HL-60/S4 treated with retinoic acid at 250 ng/mL for 4 days and 3 days (cell line): ENCODE results near the gene ADGRV1.
"Not testable (repeated sequence)": the region's sequence is repeated elsewhere in the genome, so short reads cannot be mapped to it uniquely, and the experiment has no call there.

Source experiments
- in situ Hi-C: fragments of 300-500 bp; cut with MboI; formaldehyde crosslinking; loops from 2 replicates; pipeline ENCODE4 v1.7.0; 2022; ENCODE audit warnings: low sequenced_read_pairs

ADGRV1 gene

DNA sequence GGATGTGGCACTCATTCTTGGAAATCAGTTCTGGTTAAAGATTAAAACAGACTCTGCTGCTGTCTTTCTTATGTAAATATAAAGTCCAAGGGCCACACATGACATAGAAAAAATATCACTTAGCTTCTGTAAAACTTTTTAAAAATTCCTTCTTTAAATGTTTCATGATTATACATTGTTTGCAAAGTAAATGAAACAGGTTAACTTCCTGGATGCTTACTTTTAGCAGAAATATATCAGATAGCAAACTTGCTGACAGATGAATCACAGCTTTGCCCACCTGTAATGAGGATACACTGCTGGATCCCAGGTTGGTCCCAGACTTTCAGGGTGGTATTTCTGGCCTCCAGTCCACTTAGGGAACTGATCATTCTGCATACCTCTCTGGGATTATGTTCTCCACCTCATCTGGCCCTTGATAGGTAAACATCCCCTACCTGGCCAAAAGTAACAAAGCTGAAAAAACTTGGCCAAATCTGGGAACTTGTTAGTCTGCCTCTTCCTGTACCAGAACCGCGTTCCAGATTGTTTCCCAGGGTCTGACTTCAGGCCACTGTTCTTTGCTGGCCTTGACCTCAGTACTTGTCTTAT is 340.5 kb downstream of the ADGRV1 start:
- in situ Hi-C loops = no loop called here

DNA sequence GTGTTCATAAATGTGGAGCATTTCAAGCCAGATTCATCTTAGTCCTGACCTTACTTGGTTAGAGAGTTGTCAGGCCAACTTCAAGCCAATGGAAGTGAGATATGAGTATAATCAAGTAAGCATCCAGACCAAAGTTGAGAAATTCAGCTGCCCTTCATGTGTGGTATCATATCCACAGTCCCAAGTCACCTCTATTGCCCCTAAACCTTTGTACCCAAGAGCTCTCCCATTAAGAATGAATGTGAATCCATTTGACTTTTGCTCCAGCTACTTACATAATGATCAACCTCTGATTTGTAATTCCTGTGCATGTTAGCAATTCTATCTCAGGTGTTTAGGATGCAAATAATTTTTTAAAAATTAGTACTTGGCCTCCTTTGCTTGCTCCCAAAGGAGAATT is 342.7 kb downstream of the ADGRV1 start:
- in situ Hi-C loops = no loop called here

DNA sequence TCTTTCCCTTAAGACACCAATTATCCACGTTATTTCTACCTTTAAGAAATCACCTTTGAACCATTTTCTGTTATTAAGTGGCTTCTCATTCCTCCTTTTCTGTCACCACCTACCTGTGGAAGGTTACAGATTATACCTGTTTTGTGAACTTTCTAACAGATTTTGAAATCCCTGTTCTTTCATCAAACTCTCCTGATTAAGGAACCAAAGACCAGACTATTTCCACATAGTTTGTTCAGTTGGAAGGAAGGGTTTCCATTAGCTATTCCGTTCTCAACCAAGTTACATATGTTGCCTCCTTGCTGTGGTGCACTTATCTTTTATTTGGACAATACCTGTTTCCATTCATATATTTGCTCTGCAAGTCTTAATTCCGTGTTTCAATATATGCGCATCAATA is 343.6 kb downstream of the ADGRV1 start:
- in situ Hi-C loops = no loop called here

DNA sequence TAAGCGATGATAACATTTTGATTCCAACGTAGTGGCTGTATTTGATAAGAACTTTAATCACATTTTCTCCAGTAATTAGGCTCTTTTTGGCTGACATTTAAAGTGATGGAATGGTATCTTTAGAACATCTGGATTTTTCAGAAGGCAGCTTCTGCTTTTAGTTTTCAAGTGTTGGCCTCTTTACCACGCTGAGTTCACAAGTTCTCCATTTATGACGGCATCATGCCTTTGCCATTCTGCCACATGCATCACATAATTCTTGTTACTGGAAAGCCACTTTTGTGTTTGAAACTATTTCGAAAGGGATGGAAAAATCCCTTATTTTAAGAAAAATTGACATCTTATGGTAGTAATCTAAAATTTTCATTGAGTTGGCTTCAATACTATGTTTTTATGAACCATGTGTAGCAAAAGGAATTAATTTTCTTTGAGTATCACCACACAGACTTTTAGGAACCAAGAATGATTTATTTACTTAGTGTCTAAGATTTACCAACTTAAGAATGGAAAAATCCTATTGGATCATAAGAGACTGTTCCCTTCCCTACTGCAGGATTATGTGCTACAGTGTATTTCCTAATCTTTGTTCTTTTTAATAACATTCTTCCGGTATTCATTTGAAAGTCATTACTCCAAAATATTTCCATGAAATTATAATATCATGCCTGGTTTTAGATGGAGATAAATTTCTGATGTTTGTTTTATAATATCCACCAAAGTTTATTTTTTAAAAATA is 344.2 kb downstream of the ADGRV1 start:
- in situ Hi-C loops = no loop called here

DNA sequence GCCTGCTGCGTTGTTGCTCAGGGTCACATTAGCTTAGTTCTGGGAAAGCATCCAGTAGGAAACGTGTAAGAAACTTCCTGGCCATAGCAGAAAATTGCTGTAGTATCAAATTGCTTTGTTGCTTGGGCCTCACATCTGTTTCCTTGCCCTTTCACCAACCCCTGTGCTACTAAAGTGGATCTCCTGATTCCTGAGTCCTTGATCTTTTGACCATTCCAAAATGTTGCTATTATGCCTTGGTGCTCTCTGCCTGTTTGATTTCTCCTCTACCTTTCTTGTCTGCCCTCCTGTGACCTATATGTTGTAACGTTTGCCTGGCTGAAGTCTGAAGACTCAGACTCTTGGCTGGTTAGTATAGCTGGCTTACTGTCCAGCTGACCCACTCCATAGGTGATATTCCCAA is 350.5 kb downstream of the ADGRV1 start:
- in situ Hi-C loops = no loop called here

DNA sequence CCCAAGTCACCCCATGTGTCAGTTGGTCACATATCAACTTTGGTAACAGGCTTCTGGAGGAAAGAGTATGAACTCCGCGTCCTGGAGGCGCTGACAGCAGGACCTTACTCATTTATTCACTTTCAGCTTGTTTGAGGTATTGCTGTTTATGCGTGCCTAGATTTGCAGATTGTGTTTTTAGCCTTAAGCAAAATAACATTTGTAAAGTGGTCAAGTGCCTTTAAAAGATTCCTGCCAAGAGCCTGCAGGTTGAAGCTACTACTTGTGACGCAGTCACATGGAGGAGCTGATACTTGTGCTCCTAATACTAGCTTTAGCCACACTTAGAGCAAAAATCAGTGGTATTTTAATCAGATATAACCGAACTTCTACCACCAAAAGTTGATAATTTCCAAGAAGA is 351.3 kb downstream of the ADGRV1 start:
- in situ Hi-C loops = no loop called here

DNA sequence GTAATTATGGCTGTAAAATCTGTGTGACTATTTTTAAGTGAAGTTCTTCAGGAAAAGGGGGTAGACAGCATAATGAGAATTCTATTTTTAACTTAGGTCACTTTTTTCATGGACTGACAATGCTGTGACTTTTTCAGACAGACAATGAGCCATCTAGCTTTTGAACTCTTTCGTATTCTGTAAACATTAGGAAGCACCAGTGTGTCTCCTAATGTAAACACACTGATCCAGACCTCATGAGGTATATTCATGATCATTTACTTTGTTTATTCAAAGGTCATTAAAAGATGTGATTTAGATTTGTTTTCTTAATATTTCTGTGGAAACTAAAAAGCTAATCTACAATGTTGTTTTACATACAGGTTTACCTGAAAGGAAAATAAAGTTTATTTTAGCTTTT is 352.6 kb downstream of the ADGRV1 start:
- in situ Hi-C loops = no loop called here

DNA sequence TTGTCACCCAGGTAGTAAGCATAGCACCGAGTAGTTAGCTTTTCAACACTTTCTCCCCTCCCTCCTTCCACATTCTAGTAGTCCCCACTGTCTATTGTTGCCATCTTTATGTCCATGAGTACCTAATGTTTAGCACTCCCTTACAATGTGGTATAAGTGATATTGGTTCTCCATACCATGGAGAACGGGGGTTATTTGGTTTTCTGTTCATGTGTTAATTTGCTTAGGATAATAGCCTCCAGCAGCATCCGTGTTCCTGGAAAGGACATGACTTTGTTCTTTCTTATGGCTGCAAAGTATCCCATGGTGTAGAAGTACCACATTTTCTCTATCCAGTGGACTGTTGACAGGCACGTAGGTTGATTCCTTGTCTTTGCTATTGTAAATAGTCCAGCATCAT is 353.9 kb downstream of the ADGRV1 start:
- in situ Hi-C loops = no loop called here

DNA sequence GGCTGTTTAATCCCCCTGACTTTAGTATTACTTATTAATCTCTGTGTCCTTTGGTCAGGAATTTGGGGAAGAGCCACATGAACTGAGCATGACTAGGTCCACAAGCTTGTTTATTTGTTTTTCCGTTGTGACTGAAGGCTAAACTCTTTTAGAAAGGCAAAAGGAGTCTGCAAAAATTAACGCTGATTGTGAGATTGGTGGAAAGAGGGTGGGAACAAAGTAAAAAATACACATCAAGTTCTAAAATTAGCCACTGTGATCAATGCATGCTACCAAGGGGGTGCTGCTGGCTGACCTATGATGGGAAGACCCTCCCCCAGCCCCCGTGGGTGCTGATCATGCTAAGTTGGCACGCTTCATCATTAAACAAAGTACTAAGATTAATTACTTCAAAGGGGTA is 356.8 kb downstream of the ADGRV1 start:
- in situ Hi-C loops = no loop called here

DNA sequence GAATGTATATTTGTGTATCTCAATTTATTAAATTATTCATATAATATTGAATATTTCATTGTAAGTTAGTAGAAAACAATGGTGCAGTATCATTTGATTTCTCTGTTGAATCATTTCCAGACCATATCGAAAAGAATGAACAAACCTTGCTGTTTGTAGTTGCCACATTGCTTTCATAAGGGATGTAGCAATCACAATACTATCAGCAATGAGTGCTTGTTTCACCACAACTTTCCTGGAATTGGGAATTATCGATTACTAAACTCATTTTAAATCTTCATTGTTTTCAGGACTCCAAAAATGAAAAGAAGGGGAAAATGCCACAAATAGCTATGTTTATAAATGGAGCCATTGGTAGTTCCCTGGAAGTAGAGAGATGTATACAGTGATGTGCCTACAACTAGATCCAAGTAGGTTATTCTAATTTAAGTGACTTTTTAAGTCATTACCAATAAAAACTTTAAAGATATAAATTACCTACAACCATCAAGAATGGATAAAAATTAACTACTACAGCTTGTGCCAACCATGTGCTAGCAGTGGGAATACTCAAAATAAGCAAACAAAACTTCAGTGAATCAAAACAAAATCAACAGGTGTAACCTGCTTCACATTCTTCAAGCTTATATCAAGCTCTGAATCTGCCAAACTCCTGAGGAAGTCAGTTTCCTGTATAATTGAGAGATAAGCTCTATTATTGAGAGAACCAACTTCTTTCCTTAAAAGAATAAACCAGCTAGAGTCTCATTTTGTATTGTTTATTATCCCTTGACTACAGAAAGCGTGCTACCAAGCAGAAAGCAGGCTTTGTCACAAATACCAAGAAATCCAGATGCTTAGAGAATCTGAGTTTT is 358.6 kb downstream of the ADGRV1 start:
- in situ Hi-C loops = no loop called here

DNA sequence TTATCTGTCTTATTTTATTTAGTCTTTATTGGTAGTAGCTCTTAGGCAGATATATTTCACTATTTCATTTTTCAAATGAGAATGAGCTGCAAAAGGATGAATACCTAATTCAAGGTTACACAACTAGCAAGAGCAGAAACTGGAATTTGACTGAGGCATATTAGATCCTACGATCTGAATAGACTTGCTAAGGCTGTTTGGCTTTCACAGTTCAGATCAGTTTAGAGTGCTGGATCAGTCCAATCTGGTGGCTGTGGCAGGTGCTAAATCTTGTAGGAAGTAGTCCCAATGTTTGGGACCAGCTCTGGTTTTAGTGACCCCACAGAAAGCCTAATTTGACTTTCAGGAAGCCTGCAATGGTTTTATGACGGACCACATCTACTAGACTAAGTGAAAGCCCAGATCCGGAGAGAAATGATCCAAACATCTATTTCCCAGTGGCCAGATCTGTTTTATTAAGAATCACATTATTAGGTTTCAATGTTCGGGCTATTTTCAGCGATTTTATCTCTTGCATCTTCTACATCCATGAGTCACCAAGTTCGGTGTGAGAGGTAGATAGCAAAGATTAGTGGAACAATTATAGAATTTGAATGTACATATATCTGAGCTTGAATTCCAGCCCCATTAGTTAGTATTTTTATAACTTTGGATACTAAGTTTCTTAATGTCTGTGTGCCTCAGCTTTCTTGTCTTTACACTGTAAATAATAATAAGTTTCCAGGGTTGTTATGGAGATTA is 359.5 kb downstream of the ADGRV1 start:
- in situ Hi-C loops = no loop called here

DNA sequence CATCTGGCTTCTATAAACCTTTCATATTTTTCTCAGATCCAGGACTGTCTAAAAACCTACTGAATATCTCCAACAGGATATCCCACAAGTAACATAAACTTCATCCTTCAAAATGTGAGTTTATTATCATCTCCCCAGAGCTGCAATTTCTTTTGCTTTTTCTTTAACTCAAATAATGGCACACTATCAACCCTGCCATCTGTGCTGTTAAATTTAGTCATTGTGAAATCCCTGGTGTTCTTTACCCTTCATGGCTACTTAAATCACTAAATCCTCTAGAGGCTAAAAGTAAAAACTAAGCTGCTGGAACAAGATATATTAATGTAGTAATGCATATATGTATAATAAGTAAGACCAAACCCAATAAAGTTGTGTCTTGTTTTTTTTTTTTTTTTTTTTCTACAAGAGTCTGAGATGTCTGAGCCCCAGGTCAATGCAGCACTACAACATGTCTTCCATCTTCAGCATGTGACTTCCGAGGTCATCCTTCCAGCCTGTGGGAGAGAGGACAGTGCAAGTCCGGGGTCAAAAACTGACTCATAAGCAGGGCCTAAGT is 362.9 kb downstream of the ADGRV1 start:
- in situ Hi-C loops = no loop called here

DNA sequence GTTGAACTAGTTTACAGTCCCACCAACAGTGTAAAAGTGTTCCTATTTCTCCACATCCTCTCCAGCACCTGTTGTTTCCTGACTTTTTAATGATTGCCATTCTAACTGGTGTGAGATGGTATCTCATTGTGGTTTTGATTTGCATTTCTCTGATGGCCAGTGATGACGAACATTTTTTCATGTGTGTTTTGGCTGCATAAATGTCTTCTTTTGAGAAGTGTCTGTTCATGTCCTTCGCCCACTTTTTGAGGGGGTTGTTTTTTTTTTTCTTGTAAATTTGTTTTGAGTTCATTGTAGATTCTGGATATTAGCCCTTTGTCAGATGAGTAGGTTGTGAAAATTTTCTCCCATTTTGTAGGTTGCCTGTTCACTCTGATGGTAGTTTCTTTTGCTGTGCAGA is 365.6 kb downstream of the ADGRV1 start:
- in situ Hi-C loops = not testable (repeated sequence)

DNA sequence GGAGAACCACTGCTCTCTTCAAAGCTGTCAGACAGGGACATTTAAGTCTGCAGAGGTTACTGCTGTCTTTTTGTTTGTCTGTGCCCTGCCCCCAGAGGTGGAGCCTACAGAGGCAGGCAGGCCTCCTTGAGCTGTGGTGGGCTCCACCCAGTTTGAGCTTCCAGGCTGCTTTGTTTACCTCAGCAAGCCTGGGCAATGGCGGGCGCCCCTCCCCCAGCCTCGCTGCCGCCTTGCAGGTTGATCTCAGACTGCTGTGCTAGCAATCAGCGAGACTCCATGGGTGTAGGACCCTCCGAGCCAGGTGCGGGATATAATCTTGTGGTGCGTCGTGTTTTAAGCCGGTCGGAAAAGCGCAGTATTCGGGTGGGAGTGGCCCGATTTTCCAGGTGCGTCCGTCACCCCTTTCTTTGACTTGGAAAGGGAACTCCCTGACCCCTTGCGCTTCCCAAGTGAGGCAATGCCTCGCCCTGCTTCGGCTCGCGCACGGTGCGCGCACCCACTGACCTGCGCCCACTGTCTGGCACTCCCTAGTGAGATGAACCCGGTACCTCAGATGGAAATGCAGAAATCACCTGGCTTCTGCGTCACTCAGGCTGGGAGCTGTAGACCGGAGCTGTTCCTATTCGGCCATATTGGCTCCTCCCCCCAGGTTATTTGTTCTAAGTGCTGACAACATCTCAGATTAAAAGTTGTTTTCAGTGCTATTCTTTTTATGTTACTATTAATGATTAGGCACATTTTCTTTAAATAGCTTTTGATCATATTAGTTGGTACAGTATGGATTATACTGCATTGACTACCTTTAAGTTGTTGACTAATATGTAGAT is 370.6 kb downstream of the ADGRV1 start:
- in situ Hi-C loops = not testable (repeated sequence)

DNA sequence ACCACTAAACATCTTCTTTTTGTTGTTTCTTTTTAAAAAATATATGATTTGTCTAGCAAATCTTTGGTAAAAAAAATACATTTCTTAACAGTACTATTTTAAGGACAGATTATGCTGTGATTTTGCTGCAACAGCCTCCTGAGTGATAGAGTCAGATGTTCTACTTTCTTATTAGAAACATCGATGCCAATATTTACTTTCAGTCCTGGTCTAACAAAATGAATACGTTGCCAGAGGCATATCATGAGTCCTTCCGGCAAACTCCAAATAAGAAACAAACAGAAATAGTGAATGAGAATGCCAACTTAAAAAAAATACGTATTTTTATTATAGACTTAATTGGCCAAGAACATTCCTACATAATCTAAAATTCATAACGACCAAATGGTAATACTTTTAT is 371.5 kb downstream of the ADGRV1 start:
- in situ Hi-C loops = no loop called here

DNA sequence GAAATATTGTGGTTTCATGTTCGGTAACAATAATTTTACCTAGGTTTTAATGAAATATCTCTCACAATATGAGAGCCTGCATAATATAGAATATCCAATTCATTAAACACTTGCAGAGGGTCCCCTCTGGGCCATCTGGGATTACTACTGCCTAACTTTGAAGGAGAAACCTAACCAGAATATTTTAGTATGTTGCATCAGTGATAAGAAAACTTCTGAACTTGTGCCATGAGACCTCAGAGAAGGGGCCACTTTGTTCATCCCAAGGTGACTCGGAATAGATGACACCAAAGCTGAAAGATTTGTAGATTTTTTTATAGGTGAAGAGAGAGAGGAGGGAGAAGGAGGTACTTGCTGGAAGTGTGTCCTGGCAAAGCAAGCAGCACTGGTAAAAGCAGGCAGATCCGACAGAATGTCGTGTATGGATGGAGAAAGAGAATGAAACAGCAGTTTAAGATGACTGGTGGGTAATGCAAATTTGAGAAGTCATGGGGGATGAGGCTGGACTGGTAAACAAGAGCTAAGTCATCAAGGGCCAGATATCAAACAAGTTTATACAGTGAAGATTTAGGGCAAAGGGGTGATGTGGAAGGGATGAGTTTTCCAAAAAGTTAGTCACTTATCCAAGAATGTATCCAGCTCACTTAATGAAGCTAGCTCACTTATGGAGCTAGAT is 372.3 kb downstream of the ADGRV1 start:
- in situ Hi-C loops = no loop called here

DNA sequence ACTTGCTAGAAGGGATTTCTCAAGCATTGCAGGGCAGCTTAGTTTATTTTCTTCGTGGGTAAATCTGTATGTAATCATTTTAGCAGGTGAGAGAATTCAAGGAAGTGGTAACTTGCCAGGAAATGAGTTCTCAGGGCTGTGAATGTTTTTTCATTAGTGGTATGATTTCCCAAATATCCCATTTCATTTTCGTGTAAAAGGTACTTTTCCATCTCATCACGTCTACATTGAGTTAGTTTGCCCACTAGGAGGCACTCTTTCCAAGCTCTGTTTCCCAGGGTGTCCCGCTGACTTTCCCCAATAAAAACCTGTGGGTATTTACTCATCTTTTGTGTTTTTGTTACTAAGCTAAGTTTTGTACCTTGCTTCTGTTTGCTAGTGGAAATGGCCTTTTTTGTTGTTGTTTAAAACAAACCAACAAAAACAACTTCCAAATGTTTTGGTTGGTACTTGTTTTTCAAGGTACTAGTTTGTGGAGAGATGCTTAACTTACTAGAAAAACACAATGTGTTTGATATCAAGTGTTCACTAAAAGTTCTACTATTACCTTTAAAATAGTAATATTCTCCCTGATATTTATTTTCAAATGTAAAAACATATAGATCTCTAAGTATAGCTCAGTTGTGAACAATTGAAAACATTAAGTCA is 373.6 kb downstream of the ADGRV1 start:
- in situ Hi-C loops = no loop called here

DNA sequence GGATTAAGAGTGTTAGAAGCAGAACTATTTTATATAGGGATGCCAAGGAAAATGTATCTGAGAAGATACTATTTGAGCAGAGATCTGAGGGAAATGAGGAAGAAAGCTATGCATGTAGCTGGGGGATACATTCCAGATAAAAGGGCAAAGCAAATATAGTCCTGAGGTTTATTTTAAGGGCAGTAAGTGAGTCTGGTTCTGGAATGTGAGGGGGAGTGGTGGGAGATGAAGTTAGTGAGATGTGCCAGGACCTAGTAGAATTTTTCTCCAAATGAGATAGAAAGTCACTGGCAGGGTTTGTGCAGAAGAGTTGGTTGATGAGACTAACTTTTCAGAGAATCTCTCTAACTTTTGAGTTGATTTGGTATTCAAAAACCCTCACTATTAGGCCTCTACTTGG is 374.7 kb downstream of the ADGRV1 start:
- in situ Hi-C loops = no loop called here

DNA sequence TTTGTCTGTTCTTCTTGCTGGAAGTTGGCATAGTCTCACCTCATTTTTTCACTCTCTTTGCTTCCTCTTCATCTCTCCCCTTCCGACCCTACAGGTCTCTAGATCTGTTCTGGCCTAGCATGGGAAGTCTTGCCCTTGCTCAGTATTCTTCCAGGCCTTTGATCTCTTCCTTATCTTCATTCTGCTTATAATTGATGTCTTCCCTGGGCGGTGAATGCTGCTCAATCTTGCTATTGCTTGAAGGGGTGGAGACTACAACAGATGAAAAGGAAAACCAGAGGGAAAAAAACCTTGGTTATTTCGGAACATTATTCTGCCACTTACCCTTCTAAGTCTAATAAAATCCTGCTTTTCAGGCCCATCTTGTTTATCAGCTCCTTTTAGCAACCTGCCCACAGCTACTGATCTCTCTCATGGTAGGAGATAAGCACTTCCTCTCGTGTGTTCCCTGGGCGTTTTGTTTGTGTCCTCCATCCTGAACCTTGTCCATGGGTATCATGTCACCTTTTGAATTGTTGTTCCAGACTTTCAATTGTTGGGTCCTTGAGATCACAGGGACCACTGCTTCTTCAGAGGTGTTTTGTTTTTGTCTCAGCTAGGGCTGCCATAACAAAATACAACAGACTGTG is 375.6 kb downstream of the ADGRV1 start:
- in situ Hi-C loops = no loop called here
